HG03135 (cell line): ENCODE measurements around the gene STXBP2.

Experiments
- ATAC-seq: cut with Tn5 transposase; IDR thresholded peaks from one replicate; pipeline ENCODE4 v1.9.1; 2021; ENCODE audit warnings: mild to moderate bottlenecking, moderate library complexity; ENCODE audit not compliant: unreplicated experiment

STXBP2 gene

GRCh38 chr19:7612282-7613274 lies 24.3 kb upstream of the STXBP2 start:
- no peak for ATAC-seq

GRCh38 chr19:7614859-7615741 lies 21.8 kb upstream of the STXBP2 start:
- no peak for ATAC-seq

DNA sequence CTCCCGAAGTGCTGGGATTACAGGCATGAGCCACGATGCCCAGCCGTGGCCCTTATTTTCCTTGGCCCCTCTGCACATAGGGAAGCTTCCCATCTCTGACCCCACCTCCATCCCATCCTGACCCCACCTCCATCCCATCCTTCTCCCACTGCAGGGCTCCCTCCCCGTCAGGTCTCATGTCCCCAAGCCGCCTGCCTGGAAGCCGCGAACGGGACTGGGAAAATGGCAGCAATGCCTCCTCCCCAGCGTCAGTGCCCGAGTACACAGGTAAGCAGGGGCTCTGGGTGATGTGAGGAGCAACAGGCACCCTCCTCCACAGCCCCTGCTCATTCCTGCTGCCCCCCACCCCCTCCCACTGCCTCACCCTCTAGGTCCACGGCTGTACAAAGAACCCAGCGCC lies 19.7 kb upstream of the STXBP2 start:
- ATAC-seq = no peak

- ATAC-seq = no peak
These were observed 19.2 kb upstream of the STXBP2 start for GRCh38 chr19:7617735-7618134.

DNA sequence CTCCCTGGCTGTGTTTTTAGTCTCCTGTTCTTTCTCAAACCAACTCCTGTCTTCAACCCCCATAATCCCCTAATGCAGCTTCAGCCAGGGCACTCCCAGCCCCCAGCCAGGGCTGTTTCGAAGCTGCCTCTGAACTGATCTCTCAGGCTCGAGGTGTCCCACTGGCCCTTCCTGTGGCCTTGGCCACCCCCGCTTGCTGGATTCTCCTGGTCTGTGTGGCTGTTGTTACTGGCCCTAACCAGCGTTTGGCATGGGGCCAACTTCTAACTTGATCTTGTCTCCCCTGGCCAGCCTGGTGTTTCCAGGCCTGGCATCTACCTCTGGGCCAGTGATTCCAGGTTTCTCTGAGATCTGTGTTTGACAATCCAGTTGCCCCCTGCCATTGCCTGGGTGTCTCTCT lies 18.6 kb upstream of the STXBP2 start:
- no peak for ATAC-seq

GRCh38 chr19:7618771-7619510 lies 18.0 kb upstream of the STXBP2 start:
- no peak for ATAC-seq

- ATAC-seq = no peak
These were observed 17.1 kb upstream of the STXBP2 start for GRCh38 chr19:7619671-7620441.

DNA sequence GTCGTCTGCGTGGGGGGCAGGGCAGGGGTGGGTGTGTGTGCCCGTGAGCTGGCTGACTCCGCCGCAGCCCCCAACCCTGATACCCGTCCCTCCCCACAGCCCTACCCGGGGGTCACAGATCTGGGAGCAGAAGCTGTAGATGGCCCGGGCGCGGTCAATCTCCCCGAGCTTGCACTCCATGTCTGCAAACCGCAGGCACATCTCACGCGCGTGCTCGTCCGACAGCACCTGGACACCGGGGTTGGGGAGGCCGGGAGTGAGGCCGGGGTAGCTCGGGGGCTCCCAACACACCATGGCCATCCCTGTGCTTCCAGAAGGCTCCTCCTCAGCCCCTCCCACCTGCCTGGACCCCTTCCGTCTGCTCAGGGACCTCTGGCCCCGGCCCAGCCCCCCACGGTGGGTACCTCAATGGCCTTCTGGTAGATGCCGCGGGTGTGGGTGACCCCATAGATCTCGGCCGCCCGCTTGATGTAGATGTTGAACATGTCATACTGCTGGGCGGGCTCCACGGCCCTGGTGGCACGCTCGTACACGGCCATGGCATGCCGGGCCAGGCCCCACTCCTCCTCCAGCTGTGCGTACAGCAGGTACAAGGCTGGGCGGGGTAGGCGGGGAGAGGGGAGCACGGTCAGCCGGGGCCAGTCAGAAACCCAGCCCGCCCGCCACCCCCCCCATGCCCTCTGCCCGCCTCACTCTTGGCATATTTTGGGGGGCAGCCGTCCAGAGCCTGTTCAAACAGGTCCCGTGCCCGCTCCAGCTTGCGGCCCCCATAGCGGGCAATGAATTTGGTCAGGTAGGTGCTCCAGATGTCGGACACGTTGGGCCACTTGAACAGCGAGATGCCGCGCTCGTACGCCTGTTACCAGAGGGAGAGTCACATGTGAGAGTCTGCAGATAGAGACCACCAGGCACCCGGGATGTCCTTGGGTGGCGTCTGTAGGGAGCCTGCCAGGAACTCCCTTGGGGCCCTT lies 16.2 kb upstream of the STXBP2 start:
- ATAC-seq = no peak

DNA sequence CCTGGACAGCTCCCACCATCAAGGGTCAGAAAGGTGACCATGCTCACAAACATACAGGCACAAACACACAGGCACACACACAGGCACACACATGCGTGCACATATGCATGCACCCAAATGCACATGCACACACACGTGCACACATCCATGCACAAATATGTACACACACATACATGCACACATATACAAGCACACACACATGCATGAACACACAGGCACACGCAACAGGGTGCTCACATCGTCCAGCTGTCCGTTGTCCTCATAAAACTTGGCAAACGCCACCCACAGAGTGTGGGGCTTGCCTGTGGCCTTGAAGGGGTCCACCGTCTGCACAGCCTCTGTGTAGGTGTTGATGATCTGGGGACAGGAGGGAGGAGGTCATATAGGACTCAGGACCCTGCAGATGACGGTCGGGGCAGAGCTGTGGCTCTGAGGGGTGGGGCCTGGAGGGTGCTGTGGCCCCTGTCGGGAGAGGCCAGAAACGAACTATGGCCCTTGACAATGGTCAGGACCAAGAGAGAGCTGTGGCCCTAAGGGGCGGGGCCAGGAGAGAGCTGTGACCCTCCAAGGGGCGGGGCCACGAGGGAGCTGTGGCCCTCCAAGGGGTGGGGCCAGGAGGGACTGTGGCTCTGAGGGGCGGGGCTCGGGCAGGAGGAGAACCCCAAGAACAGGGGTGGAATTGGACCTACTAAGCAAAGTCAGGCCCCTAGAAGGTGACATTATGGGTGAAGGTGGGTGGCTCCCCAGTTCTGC lies 13.8 kb upstream of the STXBP2 start:
- no peak for ATAC-seq

- ATAC-seq = no peak
These were observed 12.9 kb upstream of the STXBP2 start for GRCh38 chr19:7623725-7624603.

DNA sequence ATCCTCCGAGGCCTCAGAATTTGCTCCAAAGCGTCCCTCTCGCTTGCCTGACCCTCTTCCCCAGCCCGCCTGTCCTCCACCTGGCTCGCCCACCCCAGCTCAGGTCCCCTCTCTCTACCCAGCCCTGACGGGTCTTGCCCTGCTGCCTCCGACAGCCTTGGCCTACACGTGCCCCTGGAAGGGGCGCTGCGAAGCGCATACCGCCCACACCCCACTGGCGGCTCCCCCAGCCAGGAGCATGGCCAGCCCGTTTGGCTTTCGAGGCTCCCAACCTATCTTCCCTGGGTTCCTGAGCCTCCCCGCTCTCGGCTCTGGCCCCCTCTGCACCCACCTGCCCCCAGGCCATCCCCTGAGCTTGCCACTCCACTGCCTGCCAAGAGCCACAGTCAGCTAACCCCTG lies 12.1 kb upstream of the STXBP2 start:
- no peak for ATAC-seq

- no peak for ATAC-seq
These were observed 11.0 kb upstream of the STXBP2 start for GRCh38 chr19:7625763-7626372.

GRCh38 chr19:7627166-7627565 lies 9.7 kb upstream of the STXBP2 start:
- no peak for ATAC-seq

GRCh38 chr19:7628589-7629311 lies 8.2 kb upstream of the STXBP2 start:
- no peak for ATAC-seq

- ATAC-seq = peak; percentile 89
These were observed 7.4 kb upstream of the STXBP2 start, which contains the start of the genes PET100 and XAB2 for GRCh38 chr19:7629347-7630054. PET100 (plus strand) TSS chr19:7629793; CDS start chr19:7629834, 41 bp downstream. XAB2 (minus strand) TSS chr19:7629545; CDS start chr19:7629527, 18 bp downstream.
